Hematopoietic multipotent progenitor cell treated with erythropoietin and hydrocortisone succinate and interleukin-3 and kit ligand, for 17 days (in vitro differentiated cells): ENCODE data around the gene NFIX.

Experiments used
- DNase-seq: peaks from one replicate; pipeline ENCODE4 v3.0.0-alpha.2; 2015; ENCODE audit warnings: low spot score

Gene NFIX

DNA sequence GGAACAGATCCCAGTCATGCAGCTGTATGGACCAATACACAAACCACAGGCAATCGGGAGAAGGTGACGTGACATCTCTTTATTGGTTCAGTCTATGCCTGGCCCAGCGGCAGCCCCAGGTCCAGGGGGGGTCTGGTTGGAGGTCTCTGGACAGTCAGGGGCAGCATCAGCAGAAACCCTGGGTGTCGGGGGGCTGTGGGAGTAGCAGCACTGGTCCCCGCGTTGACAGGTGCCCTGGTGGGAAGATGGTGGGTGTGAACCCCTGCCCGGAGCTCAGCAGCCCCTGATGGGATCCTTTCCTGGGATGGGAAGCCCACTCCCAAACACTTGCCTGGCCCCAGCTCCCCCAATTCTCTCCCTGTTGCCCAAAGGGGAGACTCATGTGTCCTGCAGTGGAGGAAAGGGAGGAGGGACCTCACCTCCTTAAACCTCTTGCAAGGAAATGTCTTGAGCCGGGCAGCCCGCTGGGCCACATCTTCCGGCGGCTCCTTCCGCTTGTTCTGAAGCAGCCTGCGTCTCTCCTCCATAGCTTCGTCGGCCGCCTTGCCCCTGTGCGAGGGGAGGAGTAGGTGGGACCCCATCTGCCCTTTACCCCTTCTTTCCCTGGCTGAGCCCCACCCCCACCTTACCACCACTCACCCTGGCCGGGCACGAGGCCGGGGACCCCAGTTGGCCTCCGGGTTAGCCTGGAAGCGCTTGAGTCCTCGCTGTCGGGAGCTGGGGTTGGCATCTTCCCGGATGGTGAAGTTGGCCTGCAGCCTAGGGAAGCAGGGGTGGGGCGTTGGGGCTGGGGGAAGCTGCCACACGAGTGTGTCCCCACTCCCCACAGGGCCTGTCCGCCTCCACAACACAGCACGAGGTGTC is 109.8 kb downstream of the NFIX start:
- no peak for DNase-seq

- no peak for DNase-seq
Measured at GRCh38 chr19:13109361-13110098, 114.3 kb downstream of the NFIX start.

DNA sequence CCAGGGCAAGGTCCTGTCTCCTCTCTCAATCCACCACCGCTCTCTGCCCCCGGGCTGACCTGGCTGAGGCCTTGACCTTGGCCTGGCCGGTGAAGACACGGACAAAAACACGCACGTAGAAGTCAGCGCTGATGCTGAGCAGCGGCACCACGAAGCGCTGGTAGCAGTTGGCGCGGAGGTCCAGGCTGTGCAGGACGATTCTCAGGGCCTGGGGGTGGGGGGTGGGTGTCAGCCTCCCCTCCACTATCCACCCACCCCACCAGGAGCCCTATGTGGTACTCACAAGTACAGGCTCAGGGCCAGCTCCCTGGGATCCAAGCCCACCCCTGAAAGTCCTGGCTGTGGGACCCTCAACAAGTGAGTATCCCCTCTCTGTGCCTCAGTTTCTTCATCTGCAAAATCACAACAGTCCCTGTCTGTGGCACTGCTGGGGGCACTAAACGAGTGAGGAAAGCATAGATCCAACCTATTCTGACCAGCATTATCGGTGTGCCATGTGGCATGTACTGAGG is 114.9 kb downstream of the NFIX start:
- DNase-seq = no peak

DNA sequence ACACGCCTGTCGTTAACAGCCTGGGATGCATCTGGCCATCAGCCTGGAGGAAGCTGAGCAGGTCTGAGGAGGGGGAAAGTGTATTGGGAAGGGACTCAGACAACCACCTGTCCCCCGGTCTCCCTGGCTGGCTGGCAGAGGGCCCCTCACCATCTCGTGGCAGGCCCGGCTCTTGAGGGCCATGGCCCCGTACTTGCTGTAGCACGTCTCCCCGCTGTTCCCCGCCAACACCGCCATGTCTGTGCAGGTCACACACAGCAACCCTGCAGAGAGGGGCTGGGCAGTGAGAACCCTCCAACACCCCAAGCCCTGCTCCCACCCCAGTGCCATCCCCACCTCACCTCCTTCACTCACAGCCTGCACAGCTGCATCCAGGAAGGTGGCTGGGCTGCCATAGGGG is 117.3 kb downstream of the NFIX start:
- DNase-seq = no peak

DNA sequence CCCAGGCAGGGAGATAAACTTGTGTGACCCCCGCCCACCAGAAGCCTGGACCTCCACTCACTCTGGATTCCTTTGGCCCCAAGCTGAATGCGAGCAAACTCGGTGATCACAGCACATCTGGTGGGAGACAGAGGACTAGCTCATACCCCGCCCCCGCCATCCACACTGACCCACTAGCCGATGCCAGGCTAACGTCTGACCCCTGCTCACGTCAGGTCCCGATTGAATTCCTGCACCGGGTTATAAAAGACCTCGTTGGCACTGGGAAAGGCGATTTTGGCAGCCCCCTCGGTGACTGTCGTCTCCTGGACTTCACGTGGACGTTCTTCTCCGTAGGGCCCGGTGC is 120.6 kb downstream of the NFIX start:
- no peak for DNase-seq

GRCh38 chr19:13116282-13117175 is 121.3 kb downstream of the NFIX start, which contains the start of gene TRMT1:
Gene TRMT1 (minus strand): TSS chr19:13116740. CDS start chr19:13116399, 341 bp downstream.
- DNase-seq = peak; percentile 83

DNA sequence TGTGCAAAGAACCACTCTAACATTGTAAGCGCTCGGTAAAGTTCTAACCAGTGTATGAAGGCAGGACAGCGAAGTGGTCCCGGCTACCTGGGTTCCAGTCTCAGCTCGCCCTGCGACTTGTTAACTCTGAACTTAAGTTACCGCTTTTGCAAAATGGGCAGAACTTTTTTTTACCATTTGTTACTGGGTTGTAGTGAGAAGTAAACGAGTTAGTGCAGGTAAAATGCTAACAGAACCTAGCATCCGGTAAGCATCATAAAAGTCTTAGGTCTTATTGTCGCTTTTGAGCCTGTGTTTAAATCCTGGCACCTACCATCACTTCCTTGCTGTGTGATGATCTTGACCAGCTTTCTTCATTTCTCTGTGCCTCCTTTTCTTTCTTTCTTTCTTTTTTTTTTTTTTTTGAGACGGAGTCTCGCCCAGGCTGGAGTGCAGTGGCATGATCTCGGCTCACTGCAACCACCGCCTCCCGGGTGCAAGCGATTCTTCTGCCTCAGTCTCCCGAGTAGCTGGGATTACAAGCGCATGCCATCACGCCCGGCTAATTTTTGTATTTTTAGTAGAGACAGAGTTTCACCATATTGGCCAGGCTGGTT is 122.0 kb downstream of the NFIX start:
- no peak for DNase-seq

DNA sequence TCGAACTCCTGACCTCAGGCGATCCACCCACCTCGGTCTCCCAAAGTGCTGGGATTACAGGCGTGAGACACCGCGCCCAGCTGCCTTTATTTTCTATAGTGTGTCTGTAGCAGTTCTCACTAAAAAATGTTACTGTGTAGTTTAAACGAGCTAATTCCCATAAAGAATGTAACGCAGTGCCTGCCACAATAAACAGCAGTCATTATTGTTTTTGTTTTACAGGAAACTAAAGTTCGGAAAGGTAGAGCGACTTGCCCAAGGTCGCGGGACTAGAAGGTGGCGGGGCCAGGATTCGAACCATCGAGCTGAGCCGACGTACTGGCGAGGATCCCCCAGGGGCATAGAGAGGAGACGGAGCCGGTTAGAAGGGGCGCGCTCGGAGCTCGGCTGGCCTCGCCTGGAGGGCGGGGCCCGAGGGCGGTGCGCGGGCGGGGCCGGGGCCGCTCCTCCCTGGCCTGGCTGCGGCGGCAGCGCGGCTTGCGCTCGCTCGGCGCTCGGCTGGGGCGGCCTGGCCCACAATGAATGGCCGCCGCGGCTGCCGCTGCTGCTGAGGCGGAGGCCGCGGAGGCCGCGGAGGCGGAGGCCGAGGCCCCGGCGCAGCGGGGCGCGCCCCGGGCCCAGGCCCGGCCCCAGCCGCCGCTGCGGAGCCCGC is 122.6 kb downstream of the NFIX start, which contains the start of gene NACC1:
Gene NACC1, plus strand, starts transcription at position 493 of the 652 bp plus-strand sequence. CDS start 16,944 bp downstream, outside the sequence.
- peak; percentile 89 for DNase-seq

GRCh38 chr19:13118424-13119193 is 123.3 kb downstream of the NFIX start:
- DNase-seq = peak; percentile 21

- DNase-seq = no peak
Measured at GRCh38 chr19:13119627-13120026, 124.4 kb downstream of the NFIX start.

GRCh38 chr19:13120031-13120430 is 124.8 kb downstream of the NFIX start:
- no peak for DNase-seq

- DNase-seq = no peak
Measured at GRCh38 chr19:13120817-13121216, 125.5 kb downstream of the NFIX start.

DNA sequence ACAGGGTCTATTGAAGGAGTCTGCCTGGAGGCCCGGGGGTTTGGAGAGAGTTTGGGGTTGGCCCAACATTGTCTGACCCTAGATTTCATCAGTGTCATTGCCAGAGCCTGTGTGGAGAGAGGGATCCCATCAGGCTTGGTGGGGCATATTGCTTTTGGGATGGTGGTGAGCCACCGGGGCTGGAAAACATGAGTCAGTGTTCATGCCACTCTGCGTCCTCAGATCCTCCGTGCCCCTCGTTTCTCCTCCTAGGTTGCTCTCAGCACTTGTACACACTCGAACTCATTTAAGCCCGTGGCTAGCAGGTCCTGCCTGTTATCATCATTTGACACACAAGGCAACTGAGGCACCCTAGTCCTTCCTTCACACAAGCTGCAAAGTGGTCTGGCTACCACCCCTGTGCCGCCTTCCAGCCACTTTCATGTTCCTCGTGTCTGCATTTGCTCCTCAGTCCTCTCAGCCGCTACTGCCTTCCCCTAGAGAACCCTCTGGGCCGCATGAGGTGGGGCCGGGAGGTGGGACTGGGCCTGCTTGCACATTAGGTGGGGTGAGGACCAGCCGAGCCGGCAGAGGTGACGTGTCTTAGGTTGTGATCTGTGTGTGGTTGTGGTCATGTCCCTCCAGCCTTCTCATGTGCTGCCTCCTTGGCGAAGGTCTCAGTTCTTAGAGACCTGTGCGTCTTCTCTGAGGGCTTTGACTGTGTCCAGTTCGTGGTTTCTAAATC is 126.4 kb downstream of the NFIX start:
- no peak for DNase-seq

DNA sequence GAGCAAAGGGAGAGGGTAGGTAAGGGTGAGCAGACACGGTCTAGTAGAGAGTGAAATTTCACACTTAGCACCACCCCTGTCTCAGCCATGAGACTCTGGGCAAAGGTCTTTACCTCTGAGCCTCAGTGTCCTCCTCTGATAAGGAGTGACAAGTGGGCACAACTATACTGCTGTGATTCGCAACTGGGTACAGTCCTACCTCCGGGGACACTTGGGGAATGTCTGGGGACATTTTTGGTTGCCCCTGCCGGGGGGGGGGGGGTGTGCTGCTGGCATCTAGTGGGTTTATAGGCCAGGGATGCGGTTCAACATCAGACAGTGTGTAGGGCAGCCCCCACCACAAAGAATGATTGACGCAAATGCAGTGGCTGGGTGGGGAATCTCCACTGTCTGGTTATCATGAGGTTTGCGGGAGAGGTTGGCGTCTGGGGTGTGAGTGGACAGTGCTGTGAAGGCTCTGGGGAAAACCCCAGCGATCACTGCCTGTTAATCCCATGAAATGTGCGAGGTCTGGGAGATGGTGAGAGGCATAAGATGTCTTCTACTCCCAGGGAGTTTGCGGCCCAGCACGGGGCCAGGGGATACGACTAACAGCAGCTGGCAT is 127.1 kb downstream of the NFIX start:
- no peak for DNase-seq

DNA sequence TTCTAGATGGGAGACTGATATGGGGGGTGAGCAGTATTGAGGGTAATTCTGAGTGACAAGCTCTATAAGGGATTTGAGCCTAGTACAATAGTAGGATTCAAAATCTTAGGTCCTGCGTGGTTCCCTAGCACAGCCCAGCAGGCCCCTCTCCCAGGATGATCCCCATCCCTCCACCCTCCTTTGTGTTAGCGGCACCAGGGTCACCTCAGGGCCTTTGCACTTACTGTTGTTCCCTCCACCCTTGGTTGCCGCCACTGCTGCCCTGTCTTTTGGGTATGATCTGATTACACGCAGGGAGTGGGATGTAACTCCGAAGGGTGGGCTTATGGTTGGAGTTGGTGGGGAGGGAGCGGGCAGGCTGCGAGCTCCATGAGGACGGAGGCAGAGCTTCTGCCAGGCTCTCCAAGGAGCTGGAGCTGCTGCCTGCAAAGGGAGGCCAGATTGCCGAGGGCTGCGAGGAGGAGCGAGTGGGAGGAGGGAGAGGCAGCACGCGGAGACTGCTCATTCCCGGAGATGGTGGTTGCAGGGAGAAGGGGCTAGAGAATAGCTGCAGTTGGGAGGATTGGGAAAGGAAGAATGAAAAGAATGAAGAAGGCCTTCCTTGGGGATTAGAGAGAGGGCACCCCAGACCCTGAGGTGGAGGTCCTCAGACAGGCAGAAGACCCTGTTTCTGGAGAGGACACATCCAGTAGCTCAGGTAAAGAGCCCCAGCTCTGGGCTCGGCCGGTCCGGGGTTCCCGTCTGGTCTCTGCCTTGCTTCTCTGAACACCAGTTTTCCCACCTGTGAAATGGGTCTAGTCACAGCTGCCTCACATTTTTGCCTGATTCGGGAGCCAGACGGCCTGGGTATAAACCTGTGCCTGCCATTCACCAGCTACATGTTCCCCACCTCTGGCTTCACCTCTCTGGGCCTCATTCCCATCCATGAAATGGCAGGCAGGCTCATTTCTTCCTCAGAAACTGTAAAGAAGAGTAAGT is 128.0 kb downstream of the NFIX start:
- no peak for DNase-seq

DNA sequence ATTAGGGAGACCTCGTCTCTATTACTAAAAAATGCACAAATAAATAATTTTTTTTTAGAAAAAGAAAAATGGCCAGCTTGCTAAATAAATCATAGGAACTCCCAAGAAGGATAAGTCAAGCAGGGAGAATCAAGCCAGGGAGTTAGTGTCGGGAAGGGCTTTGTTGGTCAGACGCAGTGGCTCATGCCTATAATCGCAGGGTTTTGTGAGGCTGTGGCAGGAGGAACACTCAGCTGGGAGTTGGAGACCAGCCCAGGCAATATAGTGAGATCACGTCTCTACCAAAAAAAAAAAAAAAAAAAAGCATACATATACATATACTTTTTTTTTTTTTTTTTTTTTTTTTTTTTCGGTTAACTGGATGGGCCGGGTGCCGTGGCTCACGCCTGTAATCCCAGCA is 131.8 kb downstream of the NFIX start:
- DNase-seq = no peak

GRCh38 chr19:13127811-13128575 is 132.7 kb downstream of the NFIX start:
- no peak for DNase-seq
